Kidney glomerular epithelial cell (primary cell): Measurements from ENCODE around the gene NUBP2.
A peak's percentile ranks its signal among the peaks of the same experiment; 100 is the strongest.

Experiments
- DNase-seq: peaks from one replicate; lab custom pipeline; 2025; lab: John Stamatoyannopoulos, UW

The NUBP2 gene

DNA sequence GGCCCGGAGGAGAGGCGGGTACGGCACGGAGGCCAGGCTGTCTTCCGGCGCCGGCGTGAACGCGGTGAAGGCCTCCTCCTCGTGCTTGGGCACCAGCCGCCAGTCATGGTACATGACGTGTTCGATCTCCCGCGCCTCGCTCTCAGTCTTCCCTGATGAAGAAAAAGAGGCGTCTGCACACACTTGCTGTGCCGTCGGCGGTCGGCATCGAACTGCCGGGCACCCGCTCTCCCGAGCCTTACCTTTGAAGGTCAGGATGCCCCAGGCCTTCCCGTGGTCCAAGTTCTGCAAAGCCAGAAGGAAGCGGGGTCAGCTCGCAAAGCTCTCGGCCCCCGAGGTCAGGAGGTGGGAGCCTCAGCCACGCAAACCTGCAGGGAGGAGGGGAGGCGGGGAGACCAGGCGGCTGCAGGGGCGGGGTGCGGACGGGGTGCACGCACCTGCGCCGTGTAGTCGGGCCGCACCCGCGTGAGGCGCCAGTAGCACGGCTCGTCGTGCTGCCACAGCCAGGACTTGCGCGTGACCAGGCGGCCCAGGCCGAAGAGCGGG, 10.3 kb upstream of the NUBP2 start, which contains the start of gene EME2:
Gene EME2 (plus strand): TSS at position 449 of the 546 bp plus-strand sequence. CDS start 418 bp downstream, outside the sequence.
- DNase-seq, result no peak

DNA sequence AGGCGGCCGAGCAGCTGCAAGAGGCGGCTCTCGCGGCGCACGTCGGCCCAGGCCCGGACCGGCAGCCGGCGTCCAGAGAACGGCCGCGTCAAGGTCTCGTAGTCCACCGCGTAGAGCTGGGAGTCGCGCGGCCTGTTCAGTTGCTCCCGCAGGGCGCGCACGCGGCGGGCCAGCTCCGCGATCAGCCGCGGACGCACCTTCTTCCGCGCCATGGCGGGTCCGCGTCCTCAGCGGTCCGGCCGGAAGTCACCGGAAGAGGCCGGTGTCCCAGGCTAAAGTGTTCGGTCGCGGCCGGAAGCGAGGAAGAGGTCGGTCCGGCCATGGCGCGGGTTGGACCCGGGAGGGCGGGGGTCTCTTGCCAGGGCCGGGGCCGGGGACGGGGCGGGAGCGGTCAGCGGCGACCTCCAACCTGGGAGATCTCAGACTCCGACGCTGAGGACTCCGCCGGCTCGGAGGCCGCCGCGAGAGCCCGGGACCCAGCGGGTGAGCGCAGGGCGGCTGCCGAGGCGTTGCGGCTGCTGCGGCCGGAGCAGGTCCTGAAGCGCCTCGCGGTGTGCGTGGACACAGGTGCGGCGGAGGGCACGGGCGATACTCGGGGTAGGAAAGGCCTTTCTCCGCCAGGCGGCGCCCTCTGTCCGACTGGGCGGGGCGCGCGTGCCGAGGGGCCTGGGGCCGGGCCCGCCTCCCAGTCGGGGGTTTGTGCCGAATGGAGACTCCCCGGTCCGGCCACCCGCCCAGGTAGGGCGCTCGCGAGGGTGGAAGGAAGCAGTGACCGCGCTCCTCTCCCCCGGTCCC, 9.7 kb upstream of the NUBP2 start, which contains the start of gene MRPS34:
Gene MRPS34 (minus strand): TSS at position 227 of the 795 bp plus-strand sequence. CDS start 15 bp downstream, at position 212.
- DNase-seq, result peak; percentile 78

DNA sequence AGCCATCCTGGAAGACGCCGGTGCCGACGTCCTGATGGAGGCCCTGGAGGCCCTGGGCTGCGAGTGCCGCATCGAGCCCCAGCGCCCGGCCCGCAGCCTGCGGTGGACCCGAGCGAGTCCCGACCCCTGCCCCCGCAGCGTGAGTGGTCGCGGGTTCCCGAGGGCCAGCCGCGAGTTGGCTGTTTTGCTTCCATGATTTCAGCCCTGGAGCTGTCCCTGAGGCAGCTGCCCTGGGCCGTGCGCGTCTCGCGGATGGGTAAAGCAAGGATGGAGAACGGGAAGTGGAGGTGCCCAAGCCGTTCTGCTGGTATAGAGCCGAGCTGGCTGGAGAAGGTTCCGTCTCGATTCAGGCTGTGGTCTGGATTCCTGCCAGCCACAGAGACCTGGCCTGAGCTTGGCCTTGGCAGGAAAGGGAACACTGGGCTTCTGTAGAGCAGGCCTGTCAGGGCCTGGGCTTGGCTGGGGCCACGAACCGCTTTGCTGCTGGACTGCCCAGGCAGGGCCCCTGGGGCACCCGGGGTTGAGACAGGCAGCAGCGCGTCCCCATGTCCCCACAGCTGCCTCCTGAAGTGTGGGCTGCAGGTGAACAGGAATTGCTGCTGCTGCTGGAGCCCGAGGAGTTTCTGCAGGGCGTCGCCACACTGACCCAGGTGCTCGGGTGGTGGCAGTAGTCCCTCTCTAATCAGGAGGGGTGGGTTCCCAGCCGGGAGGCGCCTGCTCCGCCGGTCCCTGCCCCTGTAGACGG, 8.9 kb upstream of the NUBP2 start:
- DNase-seq, result no peak

DNA sequence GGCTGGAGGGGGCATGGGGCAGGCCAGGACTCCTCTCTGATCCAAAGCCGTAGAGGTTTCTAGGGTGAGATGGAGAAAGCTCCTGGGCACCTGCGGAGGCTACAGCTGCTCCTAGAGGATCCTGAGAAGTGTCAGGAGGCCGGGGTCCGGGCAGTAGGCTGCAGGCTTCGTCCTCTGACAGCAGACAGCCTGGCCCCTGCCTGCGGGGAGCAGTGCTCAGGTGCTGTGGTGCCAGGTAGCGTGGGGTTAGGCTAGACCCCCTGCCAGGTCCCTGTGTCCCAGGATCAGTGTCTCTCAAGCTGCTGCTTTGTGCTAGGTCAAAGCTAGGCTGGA, 8.3 kb upstream of the NUBP2 start:
- DNase-seq, result no peak

DNA sequence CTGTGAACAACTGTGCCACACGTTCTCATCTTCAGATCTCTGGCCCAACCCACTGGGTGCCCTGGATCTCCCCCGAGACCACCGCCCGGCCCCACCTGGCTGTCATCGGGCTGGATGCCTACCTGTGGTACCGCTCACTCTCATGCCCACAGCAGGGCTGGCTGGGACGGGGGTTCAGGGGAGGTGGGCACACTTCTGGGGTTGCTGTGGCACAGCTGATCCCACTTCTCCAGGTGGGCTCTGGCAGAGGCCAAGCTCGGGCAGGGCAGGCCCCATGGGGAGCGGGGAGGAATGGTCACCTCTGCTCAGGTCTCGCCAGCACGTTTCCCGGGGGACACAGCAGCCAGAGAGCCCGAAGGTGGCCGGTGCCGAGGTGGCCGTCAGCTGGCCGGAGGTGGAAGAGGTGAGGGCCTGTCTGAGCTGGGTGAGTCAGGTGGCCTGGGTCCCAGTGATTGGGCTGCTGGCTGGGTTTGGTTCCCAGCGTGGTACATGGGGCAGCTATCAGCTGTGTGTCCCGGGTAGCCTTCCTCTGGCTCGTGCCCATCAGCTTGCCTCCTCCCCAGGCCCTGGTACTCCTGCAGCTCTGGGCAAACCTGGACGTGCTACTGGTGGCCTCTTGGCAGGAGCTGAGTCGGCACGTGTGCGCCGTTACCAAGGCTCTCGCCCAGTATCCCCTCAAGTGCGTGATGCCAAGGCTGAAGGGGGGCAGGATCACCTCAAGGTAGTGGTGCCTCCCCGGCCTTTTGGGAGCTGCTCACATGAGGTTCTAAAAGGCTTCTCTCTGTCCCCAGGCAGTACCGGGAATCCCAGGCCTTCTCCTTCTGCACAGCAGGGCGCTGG, 7.5 kb upstream of the NUBP2 start:
- DNase-seq, result no peak

- no peak for DNase-seq
These were observed 6.7 kb upstream of the NUBP2 start for GRCh38 chr16:1775846-1776671.

DNA sequence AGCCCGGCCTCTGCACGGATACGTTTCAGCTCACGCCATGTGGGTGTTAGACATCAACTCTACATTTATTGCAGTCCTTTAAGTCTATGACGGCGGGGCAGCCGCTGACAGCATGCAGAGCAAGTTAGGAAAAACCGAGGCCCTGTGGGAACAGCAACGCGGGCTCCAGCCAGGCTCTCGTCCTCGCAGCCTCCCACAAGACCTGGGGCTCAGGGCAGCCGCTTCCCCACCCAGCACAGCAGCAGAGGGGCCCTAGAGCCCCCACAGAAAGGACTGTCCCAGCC, 6.1 kb upstream of the NUBP2 start:
- DNase-seq, result no peak

DNA sequence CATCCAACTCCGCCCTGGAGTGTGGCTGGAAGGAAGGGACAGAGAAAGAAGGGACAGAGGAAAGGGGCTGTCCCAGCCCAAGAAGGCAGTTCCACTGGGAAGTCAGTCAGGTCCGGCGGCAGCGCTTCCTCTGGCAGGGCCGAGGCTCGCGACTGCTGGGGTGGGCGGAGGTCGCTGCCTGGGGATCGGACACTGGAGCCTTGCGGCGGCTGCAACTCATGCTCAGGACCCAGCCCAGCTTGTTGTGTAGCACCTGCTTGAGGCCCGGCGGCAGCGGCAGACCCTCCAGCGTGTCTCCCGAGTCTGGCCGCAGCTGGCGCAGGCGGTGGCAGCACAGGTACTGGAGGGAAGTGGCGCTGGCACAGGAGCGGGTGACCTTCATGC, 5.8 kb upstream of the NUBP2 start:
- DNase-seq, result no peak

DNA sequence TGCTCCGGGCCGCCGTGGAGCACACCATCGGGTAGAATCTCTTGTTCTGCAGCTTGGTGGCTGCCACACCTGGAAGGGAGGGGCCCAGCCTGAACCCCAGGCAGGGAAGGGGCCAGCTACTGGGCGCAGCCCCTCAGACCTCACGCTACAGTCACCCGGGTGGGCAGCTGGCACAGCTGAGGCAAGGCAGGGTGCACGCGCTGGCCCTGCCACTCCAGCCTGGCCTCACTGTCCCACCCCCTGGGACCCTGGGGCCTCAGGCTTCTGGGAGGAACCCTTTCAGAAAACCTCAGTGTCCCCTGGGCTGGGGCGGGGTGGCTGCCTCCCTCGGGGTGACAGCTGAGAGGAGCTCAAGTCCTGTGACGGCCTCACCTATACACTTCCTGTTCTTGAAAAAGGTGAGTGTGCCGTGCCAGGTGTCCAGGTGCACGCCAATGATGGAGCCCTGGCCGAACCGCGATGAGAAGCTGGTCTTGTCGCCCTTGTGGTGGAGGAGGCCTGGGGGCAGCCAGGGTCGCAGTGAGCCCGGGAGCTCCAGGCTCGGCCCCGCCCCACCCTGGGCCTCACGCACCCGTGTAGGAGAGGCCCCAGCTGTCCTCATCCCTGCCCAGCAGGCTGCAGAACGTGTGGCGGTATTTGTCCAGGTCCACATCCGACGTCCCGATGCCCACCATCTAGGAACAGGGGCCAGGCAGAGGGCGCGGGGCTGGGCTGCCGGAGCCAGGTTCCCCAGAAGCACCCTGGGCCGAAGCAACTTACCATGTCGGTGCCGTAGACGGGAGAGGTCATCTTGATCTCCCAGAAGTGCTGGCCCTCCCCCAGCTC, 5.2 kb upstream of the NUBP2 start:
- no peak for DNase-seq

DNA sequence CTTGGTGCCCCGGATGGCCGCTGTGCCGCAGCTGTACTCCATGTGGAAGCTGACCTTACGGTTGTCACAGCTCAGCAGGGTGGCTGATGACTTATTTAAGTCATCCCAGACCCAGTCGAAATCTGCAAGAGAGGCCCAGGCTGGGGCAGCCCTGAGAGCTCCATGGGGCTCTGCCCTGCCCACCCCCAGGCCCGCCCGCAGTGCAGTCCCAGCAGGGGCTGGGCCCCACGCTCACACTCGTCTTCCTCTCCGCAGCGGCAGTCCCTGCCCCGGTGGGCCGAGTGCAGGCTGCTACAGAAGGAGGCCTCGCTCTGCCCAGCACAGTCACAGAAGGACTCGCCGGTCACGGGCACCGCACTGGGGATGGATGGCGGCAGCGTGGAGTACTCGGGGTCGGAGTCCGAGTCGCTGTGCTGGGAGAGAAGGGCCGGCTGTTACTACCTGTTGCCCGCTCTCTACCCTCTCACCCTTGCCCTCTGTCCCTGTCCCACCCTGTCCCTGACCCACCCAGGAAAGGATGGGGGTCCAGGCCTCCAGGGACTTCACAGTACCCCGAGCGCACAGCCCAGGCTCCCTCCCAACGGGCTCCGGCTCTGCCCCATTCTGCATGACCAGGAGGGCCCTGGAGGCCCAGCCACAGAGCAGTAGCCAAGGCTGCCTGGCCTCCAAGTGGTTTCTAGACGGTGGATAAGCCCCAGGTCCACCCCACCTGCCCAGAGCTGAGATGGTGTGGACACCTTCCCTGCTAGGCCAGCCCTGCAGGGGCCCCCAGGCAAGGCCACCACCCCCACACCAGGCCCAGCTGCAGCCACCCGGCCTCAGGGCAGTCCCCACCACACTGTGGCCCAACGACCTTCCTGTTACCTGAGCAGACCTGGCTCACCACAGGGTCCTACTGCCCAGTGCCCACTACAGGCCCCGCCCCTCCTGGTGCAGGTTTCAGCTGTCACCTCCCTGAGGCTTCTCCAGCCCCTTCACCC, 4.3 kb upstream of the NUBP2 start:
- DNase-seq, result no peak

DNA sequence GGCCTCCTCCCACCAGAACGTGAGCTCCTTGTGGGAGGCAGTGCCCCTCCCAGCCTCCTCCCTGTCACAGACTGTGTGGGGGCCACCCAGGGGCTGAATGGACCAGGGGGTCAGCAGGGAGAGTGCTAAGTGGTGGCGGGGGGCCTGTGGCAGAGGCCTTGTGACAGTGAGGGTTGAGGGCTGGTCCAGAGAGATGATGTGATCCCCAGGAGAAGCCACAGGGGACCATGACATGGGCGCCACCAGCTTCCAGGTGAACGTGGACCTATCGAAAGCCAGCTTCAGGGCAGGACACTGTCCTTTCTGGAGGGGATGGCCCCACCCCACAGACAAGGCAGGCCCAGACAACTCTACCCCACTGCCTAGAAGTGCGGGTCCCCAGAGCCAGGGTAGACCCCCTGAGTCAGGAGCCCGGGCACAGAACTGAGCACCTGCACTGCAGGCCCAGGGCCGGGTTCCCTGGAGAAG, 3.5 kb upstream of the NUBP2 start:
- no peak for DNase-seq

DNA sequence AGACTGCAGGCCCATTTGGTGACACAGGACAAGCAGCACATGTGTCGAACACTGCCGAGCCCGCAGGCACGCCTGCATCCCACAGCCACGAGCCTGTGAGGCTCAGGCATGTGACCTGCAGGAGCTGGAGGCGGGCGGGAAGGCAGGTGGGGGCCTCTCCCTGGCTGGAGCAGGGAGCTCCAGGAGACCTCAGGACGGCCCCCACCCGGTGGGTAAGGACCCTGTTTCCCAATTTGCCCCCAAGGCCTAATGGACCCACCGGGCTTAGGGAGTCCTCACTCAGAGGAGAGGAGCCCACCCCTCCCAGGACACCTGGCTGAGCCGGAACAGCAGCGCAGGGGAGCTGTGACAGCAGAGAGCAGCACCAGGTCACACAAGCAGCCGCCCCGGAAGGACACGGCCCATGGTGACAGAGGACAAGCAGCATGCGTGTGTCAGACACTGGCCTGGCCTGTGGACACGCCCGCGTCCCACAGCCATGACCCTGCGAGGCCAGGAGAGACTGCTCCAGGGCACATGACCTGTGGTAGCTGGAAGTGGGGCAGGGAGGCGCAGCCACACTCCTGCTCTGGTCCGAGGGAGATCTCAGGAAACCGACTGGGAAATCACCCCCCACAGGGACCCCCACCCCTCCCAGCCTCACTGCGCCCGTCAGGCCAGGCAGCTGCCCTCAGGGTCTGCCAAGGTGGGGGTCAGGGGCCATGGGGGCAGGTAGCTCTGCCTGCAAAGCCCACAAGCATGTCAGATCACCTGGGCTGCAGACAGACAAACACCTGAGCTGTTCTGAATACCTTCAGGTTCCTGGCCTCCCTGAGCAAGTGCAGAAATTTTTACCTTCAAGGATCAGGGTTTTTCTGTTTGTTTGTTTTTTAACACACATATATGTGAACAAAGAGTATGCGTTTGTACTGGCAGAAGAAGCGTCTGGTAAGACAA, 2.8 kb upstream of the NUBP2 start:
- DNase-seq, result no peak

GRCh38 chr16:1780677-1781072, 2.1 kb upstream of the NUBP2 start:
- no peak for DNase-seq

DNA sequence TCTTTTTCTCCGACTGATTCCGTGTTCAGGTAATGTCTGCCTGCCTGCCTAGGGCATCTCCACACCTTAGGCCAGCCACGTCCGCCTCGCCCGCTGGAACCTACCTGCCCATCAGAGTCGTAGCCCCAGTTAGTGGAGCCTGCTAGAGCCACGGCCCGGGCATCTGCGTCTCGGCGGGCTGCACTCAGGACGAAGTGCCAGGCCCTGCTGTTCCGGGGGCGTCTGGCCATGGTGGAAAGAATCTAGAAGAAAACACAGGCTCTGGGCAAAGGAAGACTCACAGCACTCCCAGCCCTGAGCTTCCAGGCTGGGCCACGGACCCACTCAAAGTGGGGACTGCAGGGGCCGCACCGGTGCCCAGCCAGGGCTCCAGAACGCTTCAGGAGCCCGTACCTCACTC, 1.5 kb upstream of the NUBP2 start:
- DNase-seq, result no peak

DNA sequence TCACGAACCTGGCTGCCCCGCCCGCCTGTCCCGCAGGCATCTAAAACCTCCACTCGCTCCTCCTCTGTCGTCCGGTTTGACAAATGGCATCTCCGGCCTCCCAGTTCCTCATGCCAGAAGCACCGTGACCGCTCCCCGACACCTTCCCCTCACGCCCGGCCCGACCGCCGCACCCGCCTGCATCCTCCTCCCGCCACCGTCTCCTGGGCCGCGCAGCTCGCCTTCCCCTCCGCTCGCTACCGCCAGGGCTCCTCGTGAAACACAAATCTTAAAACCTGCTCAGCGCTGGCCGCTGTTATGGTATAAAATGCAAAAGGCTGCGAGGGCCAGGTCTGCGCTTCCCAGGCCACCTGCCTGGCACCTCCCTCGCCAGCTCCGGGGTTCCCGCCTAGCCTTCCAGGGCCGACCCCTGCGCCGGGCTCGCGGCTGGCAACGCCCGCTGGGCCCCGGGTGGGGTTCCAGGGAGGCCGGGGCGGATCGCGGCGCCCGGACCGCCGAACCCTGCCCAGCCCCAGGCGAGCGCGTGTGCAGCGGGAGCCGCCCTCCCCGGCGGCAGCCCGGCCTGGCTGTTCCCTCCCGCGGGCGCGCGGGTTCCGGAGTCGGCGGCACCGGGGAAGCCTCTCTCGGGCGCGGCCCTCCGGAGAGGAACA, 877 bp upstream of the NUBP2 start:
- DNase-seq, result no peak

- DNase-seq, result no peak
These were observed 2.5 kb downstream of the NUBP2 start for GRCh38 chr16:1784977-1785845.

DNA sequence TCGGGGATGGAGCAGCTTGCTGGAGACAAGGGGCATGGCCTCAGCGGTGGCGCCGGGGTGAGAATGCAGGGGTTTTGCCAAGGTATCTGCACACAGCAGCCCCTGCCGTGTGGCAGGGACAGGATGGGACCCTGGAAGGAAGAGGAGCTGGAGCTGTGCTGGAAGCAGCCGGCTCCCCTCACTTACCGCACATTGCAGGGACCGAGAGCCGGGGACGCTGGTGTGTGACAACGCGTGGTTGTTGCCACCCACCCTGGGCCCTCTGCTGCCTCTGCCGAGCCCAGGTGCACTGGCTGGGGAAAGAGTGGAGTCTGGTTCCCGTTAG, 3.0 kb downstream of the NUBP2 start:
- no peak for DNase-seq
